ENCODE data around the gene RALGPS1. TPM values are rescaled to one million over a fixed set of nuclear protein-coding genes. Genes with fewer than 3 reads are reported as not detected.

Gene RALGPS1
- total and polyA plus RNA-seq, 10 donors = 2.5 to 27.3 (median 14.1) TPM

DNA sequence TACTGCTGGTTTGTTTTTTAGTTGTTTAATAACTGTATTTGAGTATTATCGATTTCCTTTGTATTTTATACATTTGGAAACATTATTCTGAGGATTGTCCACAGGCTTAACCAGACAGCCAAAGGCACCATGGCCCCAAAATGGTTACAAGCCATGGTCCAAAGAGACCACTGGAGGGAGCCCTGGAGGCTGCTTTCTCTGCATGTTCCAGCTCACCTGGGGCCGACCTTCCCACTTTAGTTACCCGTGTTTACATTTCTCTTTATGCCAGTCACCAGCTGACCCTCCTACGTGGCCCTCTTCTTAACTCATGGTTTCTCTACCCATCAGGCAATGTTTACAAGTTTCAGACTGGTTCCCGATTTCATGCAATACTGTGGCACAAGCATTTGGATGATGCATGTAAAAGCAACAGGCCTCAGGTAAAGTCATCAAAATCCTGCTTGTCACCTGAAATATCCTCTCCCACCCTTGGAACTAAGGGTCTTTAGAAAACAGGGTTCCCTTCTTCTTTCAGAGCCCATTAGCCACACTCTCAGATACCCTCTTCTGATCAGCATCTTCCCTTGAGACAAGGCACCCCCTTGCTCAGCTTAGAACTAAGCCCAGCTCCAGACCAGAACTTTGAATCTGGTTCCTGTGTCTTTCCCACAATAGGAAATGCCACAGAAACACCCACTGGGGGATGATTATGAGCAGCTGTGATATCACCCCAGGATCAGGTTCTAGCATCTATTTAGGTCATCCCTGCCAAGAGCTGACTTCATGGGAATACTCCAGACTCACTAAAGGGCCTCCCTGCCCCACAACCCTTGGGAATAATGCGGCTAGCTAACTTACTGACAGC lies 300.1 kb downstream of the RALGPS1 start:
- 34 to 39% (median 38%) methylated on average over 6 of the region's 6 CpGs for WGBS, 5 donors
- no peak overlapping the region for H3K4me3 ChIP-seq
- peak; percentile 81 for DNase-seq
- H3K27ac ChIP-seq = no peak overlapping the region
- TF ChIP-seq POLR2AphosphoS5 (IDR thresholded peaks at IDR 0.05) = no peak
- TF ChIP-seq CTCF (IDR thresholded peaks at IDR 0.05 in 8 of 11, conservative IDR thresholded peaks at IDR 0.05 in 3 of 11) = peak; percentile 39 to 83 (median 68)
- TF ChIP-seq POLR2A (IDR thresholded peaks at IDR 0.05) = no peak
- H3K9me3 ChIP-seq = no peaks in the 10 kb centered on the region
- no peaks in the 10 kb centered on the region for H3K4me1 ChIP-seq
- intact Hi-C loops (cut with DNase I; ENCODE audit: low total_unique reads) = no loop called here
- no peaks in the 10 kb centered on the region for H3K27me3 ChIP-seq (replicated peaks in 1 of 7)
- H3K36me3 ChIP-seq = no peaks in the 10 kb centered on the region

DNA sequence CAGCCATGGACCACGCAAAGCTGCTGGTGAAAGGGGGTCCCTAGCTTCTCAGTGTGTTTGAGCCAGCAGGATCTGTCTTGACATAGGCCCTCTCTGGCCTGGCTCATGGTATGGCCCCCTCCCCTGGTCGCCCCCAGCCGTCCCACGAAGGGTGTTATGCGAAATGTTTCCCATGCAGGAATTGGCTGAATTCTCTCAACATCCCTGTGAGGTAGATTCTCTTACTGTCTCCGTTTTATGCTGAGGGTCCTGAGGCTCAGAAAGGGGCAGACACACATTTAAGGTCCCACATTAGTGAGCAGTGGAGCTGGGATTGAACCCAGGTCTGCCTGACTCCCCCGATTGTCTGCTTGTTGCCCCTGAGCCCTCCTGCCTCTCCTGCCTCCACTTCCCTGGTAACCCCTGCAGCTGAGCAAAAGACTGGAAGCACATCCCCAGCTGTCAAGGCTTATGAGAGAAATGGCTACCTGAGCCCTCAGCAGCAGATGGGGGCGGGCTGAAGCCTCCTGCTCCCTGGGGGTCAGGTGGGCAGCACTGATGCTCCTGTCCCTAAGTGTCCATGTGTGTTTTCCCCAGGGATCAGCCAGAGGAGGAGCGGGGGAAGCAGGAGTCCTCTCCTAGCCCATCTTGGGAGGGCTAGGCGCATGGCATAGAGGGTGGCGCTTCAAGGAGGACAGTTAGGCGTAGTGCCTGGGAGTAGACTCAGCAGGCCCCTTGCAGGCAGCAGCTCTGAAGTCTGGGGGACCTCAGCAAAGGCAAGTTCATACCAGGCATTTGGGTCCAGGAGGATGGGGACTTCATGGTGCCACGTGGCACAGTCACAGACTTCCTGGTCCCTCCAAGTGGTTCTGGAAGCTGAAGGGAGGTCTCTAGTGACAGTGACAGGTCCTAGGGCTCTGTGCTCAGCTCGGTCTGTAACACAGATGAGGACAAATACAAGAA lies 301.0 kb downstream of the RALGPS1 start:
- Histone ChIP-seq H3K4me3 (no peak overlapping the region), H3K36me3 (no peaks in the 10 kb centered on the region), H3K9me3 (no peaks in the 10 kb centered on the region), H3K4me1 (no peaks in the 10 kb centered on the region), H3K27me3 (replicated peaks in 1 of 7) (no peaks in the 10 kb centered on the region), H3K27ac (no peak overlapping the region)
- WGBS, 5 donors = 90 to 93% (median 93%) methylated on average over 14 of the region's 14 CpGs
- intact Hi-C loops (cut with DNase I; ENCODE audit: low total_unique reads) = no loop called here
- TF ChIP-seq POLR2AphosphoS5 (IDR thresholded peaks at IDR 0.05) (no peak), CTCF (IDR thresholded peaks at IDR 0.05 in 8 of 11, conservative IDR thresholded peaks at IDR 0.05 in 3 of 11) (no peak)
- no peak for DNase-seq

- no peak for DNase-seq
- intact Hi-C loops (cut with DNase I; ENCODE audit: low total_unique reads) = no loop called here
- Histone ChIP-seq H3K4me3 (no peak overlapping the region), H3K27me3 (replicated peaks in 1 of 7) (no peaks in the 10 kb centered on the region), H3K27ac (no peak overlapping the region), H3K36me3 (no peaks in the 10 kb centered on the region), H3K9me3 (no peaks in the 10 kb centered on the region), H3K4me1 (peaks cover 0 to under 1% (median 0%) of the 10 kb centered on the region in 6 donors)
- 77 to 93% (median 87%) methylated on average over 4 to 7 of the region's 7 CpGs for WGBS, 5 donors
- TF ChIP-seq POLR2A (IDR thresholded peaks at IDR 0.05) = no peak
- TF ChIP-seq CTCF (IDR thresholded peaks at IDR 0.05 in 8 of 11, conservative IDR thresholded peaks at IDR 0.05 in 3 of 11) = no peak
- no peak for TF ChIP-seq POLR2AphosphoS5 (IDR thresholded peaks at IDR 0.05)
Observed at GRCh38 chr9:127216210-127216887, 301.8 kb downstream of the RALGPS1 start.
